Jurkat, Clone E6-1 (cell line): ENCODE measurements around the gene UGT2B17.

Experiments used
- DNase-seq: peaks from one replicate; pipeline ENCODE4 v3.0.0-alpha.2; 2011; ENCODE audit warnings: low read depth, low spot score
- H3K4me3 ChIP-seq: 2 replicates; pipeline ENCODE4 v1.5.1; 2011; ENCODE audit warnings: mild to moderate bottlenecking, low read length, control low read depth, moderate library complexity

The UGT2B17 gene

DNA sequence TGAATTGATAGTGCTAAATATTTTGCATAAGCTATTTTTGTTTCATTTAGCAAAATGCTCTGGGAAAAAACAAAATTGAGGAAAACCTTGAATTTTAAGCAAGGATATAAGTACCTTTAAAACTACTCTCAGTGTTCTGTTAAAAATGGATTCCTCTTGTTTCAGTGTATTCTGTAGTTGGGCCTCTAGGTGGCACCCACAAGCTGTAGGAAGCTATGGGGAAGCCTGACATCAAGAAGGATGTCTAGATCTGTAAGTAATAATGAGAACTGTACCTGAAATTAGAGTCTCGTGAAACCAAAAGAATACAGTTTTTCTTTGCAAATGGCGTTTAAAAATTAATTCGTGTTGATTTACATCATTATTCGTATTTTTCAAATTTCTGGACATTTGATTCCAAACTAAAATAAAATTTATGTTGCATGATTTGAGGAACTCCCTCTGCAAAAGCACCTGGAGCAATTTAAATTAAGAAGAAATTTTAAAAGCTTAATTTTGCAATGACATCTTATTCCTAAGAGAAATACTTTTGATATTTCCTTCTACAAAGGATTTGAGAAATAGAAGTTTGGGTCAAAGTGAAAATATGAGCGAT is 77.6 kb downstream of the UGT2B17 start:
- no peak overlapping the region for H3K4me3 ChIP-seq

DNA sequence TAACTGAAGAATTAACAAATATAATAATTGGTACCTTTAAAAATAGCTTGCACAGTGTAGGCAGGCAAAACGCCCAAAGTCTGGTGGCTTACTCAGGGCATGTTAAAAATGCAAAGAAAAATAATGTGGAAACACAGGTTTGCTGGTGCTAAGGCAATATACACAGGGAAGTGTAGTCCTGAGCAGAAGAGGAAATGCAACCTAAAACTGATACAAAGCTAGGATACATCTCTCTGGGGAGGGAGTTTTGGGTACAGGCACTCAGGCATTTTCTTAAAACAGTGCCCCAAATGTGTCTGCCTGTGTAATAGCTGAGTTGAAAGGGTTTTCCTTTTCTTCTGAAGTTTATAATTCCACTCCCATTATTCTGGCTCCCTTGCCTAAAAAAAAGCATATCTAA is 81.4 kb downstream of the UGT2B17 start:
- DNase-seq, result no peak
- H3K4me3 ChIP-seq, result no peak overlapping the region

More for the DNA sequence above, 77.6 kb downstream of the UGT2B17 start:
- DNase-seq, result peak; percentile 65

DNA sequence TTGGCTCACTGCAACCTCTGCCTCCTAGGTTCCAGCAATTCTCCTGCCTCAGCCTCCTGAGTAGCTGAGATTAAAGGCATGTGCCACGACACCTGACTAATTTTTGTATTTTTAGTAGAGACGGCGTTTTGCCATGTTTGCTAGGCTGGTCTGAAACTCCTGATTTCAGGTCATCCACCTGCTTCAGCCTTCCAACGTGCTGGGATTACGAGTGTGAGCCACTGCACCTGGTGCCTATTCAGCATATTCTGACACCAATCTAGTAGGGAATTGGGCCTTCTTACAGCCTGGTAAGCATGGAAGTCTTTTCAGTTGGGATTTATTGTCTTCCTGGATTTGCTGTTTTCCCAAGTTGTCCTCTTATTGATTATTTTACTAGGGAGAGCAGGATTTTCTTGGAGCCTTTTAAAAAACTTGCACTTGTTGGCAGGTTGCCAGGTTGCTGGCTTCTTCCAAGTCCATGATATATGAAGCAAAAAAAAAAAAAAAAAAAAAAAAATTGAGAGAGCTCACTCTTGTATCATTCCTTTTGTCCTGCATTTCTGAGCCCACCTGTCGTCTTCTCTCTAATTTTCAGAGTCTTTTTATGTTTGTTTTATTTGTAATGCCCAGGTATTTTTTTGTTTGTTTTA is 85.2 kb downstream of the UGT2B17 start:
- DNase-seq, result no peak
- no peak overlapping the region for H3K4me3 ChIP-seq

DNA sequence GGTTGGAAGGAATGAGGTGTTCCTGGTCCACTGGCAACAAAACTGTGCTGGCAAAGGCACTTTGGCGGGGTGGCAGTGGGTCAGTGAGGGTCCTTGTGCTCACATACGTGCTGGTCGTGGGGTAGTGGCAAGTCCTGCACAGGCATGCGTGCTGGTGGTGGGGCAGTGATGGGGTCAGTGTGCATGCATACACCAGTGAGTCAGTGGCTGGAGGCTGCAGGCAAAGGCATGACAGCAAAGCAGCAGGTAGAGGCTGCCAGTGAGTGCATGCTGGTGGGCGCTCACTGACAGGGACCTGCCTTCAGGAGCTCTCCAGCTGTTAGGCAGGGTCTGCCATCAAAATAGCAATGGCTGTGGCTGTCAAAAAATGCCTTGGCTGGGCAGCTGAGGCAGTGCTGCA is 86.8 kb downstream of the UGT2B17 start:
- no peak for DNase-seq
- H3K4me3 ChIP-seq, result no peak overlapping the region
